SH-SY5Y (cell line): Measurements from ENCODE around the gene TMIGD1.

Experiments
- GATA2 ChIP-seq: IDR thresholded peaks from 2 replicates; pipeline ENCODE4 v1.6.1; 2011; ENCODE audit warnings: mild to moderate bottlenecking, low read depth, low read length
- GATA3 ChIP-seq: IDR thresholded peaks from 2 replicates; pipeline ENCODE4 v1.6.1; 2011; ENCODE audit warnings: low read depth, mild to moderate bottlenecking, low read length, moderate library complexity

GRCh38 chr17:30346221-30346795 is 12.5 kb upstream of the TMIGD1 start:
- TF ChIP-seq GATA2 (no peak), GATA3 (no peak)
